PC-9 (cell line): ENCODE measurements around the gene MGAT5.

Experiments used
- EZH2 ChIP-seq: fragments of 200-600 bp; sonication (generic); IDR thresholded peaks from 2 replicates; pipeline ENCODE4 v1.8.0; 2017; ENCODE audit warnings: antibody characterized with exemption, low read depth
- TF ChIP-seq, protein P1 (sequence below): fragments of 200-600 bp; sonication (generic); conservative IDR thresholded peaks from 2 replicates; pipeline ENCODE4 v1.6.1; 2017; ENCODE audit warnings: mixed run types, antibody characterized with exemption, mild to moderate bottlenecking, moderate library complexity

DNA sequence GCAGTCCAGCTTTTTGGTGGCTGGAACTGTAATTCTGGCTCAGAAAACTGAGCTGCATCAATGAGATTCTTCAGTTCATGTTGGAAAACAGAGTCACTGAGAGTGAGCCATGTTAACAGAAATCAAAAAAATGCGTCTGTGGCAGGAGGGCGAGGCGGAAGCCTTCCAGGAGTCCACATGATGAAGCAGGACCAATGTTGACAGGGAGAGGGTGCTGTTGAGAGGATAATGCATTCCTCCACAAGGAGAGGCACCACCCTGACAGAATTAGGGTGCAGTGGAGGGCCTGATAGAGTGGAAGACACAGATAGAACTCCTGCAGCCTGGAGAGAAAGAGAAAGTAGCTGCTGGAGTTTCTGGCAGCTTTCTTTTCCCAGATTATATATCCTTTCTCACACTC, 111.5 kb downstream of the MGAT5 start:
- TF ChIP-seq, protein P1, sequence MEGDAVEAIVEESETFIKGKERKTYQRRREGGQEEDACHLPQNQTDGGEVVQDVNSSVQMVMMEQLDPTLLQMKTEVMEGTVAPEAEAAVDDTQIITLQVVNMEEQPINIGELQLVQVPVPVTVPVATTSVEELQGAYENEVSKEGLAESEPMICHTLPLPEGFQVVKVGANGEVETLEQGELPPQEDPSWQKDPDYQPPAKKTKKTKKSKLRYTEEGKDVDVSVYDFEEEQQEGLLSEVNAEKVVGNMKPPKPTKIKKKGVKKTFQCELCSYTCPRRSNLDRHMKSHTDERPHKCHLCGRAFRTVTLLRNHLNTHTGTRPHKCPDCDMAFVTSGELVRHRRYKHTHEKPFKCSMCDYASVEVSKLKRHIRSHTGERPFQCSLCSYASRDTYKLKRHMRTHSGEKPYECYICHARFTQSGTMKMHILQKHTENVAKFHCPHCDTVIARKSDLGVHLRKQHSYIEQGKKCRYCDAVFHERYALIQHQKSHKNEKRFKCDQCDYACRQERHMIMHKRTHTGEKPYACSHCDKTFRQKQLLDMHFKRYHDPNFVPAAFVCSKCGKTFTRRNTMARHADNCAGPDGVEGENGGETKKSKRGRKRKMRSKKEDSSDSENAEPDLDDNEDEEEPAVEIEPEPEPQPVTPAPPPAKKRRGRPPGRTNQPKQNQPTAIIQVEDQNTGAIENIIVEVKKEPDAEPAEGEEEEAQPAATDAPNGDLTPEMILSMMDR = no peak
- no peak for TF ChIP-seq EZH2
